ENCODE results near the gene BABAM2.

DNA sequence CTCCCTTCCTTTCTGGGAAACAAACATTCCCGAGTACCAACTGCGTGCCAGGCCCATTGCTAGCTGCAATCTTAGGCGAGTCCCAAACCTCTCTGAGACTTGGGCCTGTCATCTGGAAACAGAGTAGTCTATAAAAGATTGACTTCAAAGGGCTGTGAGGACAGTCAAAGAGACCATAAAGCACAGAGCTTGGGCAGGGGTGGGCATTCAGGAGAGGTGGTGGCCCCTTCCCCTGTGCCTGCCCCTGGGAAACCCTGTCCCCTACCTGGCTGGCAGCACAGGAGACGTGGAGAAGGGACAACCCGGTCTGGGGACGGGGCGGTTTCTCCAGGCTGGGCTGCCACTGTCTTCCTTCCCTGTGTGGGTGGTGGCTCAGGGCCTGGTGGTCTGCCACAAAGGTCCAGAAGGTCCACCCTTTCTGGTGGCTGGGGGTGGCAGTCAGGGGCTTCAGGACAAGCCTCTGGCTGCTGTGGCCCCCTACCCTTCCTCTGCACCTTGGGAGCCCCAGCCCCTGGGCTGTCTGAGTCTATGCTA, 468.2 kb downstream of the BABAM2 start:
- TF ChIP-seq, protein P1, sequence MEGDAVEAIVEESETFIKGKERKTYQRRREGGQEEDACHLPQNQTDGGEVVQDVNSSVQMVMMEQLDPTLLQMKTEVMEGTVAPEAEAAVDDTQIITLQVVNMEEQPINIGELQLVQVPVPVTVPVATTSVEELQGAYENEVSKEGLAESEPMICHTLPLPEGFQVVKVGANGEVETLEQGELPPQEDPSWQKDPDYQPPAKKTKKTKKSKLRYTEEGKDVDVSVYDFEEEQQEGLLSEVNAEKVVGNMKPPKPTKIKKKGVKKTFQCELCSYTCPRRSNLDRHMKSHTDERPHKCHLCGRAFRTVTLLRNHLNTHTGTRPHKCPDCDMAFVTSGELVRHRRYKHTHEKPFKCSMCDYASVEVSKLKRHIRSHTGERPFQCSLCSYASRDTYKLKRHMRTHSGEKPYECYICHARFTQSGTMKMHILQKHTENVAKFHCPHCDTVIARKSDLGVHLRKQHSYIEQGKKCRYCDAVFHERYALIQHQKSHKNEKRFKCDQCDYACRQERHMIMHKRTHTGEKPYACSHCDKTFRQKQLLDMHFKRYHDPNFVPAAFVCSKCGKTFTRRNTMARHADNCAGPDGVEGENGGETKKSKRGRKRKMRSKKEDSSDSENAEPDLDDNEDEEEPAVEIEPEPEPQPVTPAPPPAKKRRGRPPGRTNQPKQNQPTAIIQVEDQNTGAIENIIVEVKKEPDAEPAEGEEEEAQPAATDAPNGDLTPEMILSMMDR (conservative IDR thresholded peaks at IDR 0.05; ENCODE audit: low read length), result no peak
- no peak for TF ChIP-seq EZH2phosphoT487 (IDR thresholded peaks at IDR 0.05; ENCODE audit: borderline replicate concordance, low read depth, low read length)
